ENCODE results near the gene SLC25A13.

GRCh38 chr7:96321658-96322372, at the start of gene SLC25A13:
- TF ChIP-seq POU6F1 (CRISPR knock-in tag; IDR thresholded peaks at IDR 0.05; ENCODE audit: borderline replicate concordance, low read depth) (no peak), RARB (CRISPR knock-in tag; IDR thresholded peaks at IDR 0.05) (no peak)

All from SK-N-SH treated with all-trans-retinoic acid at 6 μM for 48 hours (cell line).